ENCODE results near the gene RBM45. TPM values are rescaled to one million over a fixed set of nuclear protein-coding genes. Genes with fewer than 3 reads are reported as not detected.
A peak's percentile ranks its signal among the peaks of the same experiment; 100 is the strongest.
"Not testable (repeated sequence)": the region's sequence is repeated elsewhere in the genome, so short reads cannot be mapped to it uniquely, and the experiment has no call there.

Gene RBM45
- 23.0 and 27.4 TPM in 2 replicates for total RNA-seq

- DNase-seq: peak; percentile 92
Observed at GRCh38 chr2:178112202-178113152, at the start of gene RBM45. Gene RBM45 (plus strand): TSS chr2:178112437. CDS start chr2:178112547, 110 bp downstream.

GRCh38 chr2:178066324-178066723 lies 45.9 kb upstream of the RBM45 start:
- DNase-seq: no peak

GRCh38 chr2:178066890-178067669 lies 45.2 kb upstream of the RBM45 start:
- no peak for DNase-seq

- no peak for DNase-seq
Observed at GRCh38 chr2:178068823-178069454, 43.3 kb upstream of the RBM45 start.

- no peak for DNase-seq
Observed at GRCh38 chr2:178069551-178069950, 42.7 kb upstream of the RBM45 start.

GRCh38 chr2:178070824-178071223 lies 41.4 kb upstream of the RBM45 start:
- DNase-seq: no peak

- DNase-seq: no peak
Observed at GRCh38 chr2:178072000-178072382, 40.2 kb upstream of the RBM45 start.

GRCh38 chr2:178072383-178073301 lies 39.6 kb upstream of the RBM45 start, which contains the start of gene PDE11A:
Gene PDE11A (minus strand): TSS chr2:178072777. CDS start chr2:178072437, 340 bp downstream.
- DNase-seq: peak; percentile 51

GRCh38 chr2:178074123-178075005 lies 37.9 kb upstream of the RBM45 start:
- peak; percentile 9 for DNase-seq

- DNase-seq: no peak
Observed at GRCh38 chr2:178075006-178075326, 37.3 kb upstream of the RBM45 start.

GRCh38 chr2:178076130-178076529 lies 36.1 kb upstream of the RBM45 start:
- DNase-seq: no peak

- not testable (repeated sequence) for DNase-seq
Observed at GRCh38 chr2:178079279-178079678, 33.0 kb upstream of the RBM45 start.

- no peak for DNase-seq
Observed at GRCh38 chr2:178082408-178083045, 29.7 kb upstream of the RBM45 start.

GRCh38 chr2:178084273-178084672 lies 28.0 kb upstream of the RBM45 start:
- no peak for DNase-seq

GRCh38 chr2:178088774-178089270 lies 23.4 kb upstream of the RBM45 start:
- no peak for DNase-seq

- DNase-seq: no peak
Observed at GRCh38 chr2:178093471-178093870, 18.8 kb upstream of the RBM45 start.

GRCh38 chr2:178101321-178102079 lies 10.7 kb upstream of the RBM45 start:
- DNase-seq: no peak

GRCh38 chr2:178105566-178105965 lies 6.7 kb upstream of the RBM45 start:
- DNase-seq: no peak

GRCh38 chr2:178106053-178106452 lies 6.2 kb upstream of the RBM45 start:
- no peak for DNase-seq
